ENCODE results near the gene GNB1L. TPM values are rescaled to one million over a fixed set of nuclear protein-coding genes. Genes with fewer than 3 reads are reported as not detected.

GNB1L gene
- total and polyA plus RNA-seq, 5 donors from 2014 or later, result 8.2 to 29.8 (median 15.2) TPM

Other genes with a start within 250 kb of the GNB1L start
- gene SEPTIN5, start 140.4 kb downstream of the GNB1L start, total RNA-seq, result 5.2 TPM
- gene SEPTIN5, start 140.4 kb downstream of the GNB1L start, polyA plus RNA-seq, result not detected
- 6.4 TPM for gene GP1BB, start 131.3 kb downstream of the GNB1L start, total RNA-seq
- not detected for gene GP1BB, start 131.3 kb downstream of the GNB1L start, polyA plus RNA-seq
- not detected for gene TBX1, start 94.1 kb downstream of the GNB1L start, total RNA-seq
- gene TBX1, start 94.1 kb downstream of the GNB1L start, polyA plus RNA-seq, result not detected
- 18.8 TPM for gene RTL10, start within 50 bp of the GNB1L start, total RNA-seq
- 10 to 100 TPM in 2 of 4 donors, 1 to 10 TPM in 2; 7.5 to 12.6 (median 10.9) TPM for gene RTL10, start within 50 bp of the GNB1L start, polyA plus RNA-seq
- gene COMT, start 86.9 kb upstream of the GNB1L start, total RNA-seq, result 27.3 TPM
- gene COMT, start 86.9 kb upstream of the GNB1L start, polyA plus RNA-seq, result 100 to 1,000 TPM in 1 of 4 donors, 10 to 100 TPM in 3; 89.2 to 106 (median 94.5) TPM
- gene TXNRD2, start 86.9 kb upstream of the GNB1L start, total RNA-seq, result 25.7 TPM
- 10 to 100 TPM; 11.3 to 12.4 (median 11.7) TPM for gene TXNRD2, start 86.9 kb upstream of the GNB1L start, polyA plus RNA-seq
- gene ARVCF, start 161.9 kb upstream of the GNB1L start, total RNA-seq, result 2.7 TPM
- gene ARVCF, start 161.9 kb upstream of the GNB1L start, polyA plus RNA-seq, result under 1 TPM in 3 of 4 donors, not detected in 1; 0.39 to 0.52 (median 0.41) TPM
- gene TANGO2, start 166.2 kb upstream of the GNB1L start, total RNA-seq, result 43.0 TPM
- gene TANGO2, start 166.2 kb upstream of the GNB1L start, polyA plus RNA-seq, result 10 to 100 TPM; 39.5 to 48.4 (median 45.0) TPM
- 41.1 TPM for gene DGCR8, start 225.4 kb upstream of the GNB1L start, total RNA-seq
- gene DGCR8, start 225.4 kb upstream of the GNB1L start, polyA plus RNA-seq, result 1 to 10 TPM; 2.7 to 6.6 (median 4.5) TPM